Hepatocyte (in vitro differentiated cells): ENCODE measurements around the gene MBD5. TPM values are rescaled to one million over a fixed set of nuclear protein-coding genes. Genes with fewer than 3 reads are reported as not detected.

Experiments used
- DNase-seq: peaks from one replicate; pipeline ENCODE4 v3.0.0-alpha.2; 2016; ENCODE audit warnings: low spot score
- H2AFZ ChIP-seq: fragments of 200-600 bp; sonication (generic); 2 replicates; pipeline ENCODE4 v1.6.0; 2016; ENCODE audit warnings: antibody characterized with exemption, mild to moderate bottlenecking
- H3K27ac ChIP-seq: fragments of 200-600 bp; sonication (generic); 2 replicates; pipeline ENCODE4 v1.5.1; 2016; ENCODE audit warnings: mild to moderate bottlenecking
- H3K27me3 ChIP-seq: fragments of 200-600 bp; sonication (generic); 2 replicates; pipeline ENCODE4 v1.6.1; 2016
- H3K36me3 ChIP-seq: fragments of 200-600 bp; sonication (generic); replicated peaks from 2 replicates; pipeline ENCODE4 v1.5.1; 2016; ENCODE audit warnings: low read depth; ENCODE audit not compliant: insufficient read depth
- H3K4me1 ChIP-seq: fragments of 200-600 bp; sonication (generic); 2 replicates; pipeline ENCODE4 v1.5.1; 2016; ENCODE audit warnings: mild to moderate bottlenecking, moderate library complexity; ENCODE audit not compliant: insufficient read depth
- H3K4me2 ChIP-seq: fragments of 200-600 bp; sonication (generic); 2 replicates; pipeline ENCODE4 v1.6.0; 2016
- H3K4me3 ChIP-seq: fragments of 200-600 bp; sonication (generic); 2 replicates; pipeline ENCODE4 v1.5.1; 2016; ENCODE audit warnings: mild to moderate bottlenecking
- H3K79me2 ChIP-seq: fragments of 200-600 bp; sonication (generic); 2 replicates; pipeline ENCODE4 v1.6.0; 2017; ENCODE audit warnings: mild to moderate bottlenecking
- H3K9me2 ChIP-seq: fragments of 200-600 bp; sonication (generic); replicated peaks from 2 replicates; pipeline ENCODE4 v1.6.0; 2017; ENCODE audit warnings: mild to moderate bottlenecking; ENCODE audit not compliant: insufficient read depth
- H3K9me3 ChIP-seq: fragments of 200-600 bp; sonication (generic); 2 replicates; pipeline ENCODE4 v1.5.1; 2016; ENCODE audit warnings: low read depth, mild to moderate bottlenecking
- H4K20me1 ChIP-seq: fragments of 200-600 bp; sonication (generic); 2 replicates; pipeline ENCODE4 v1.6.0; 2016; ENCODE audit warnings: mild to moderate bottlenecking; ENCODE audit not compliant: insufficient read depth, poor library complexity, severe bottlenecking
- EZH2 ChIP-seq: fragments of 200-600 bp; sonication (generic); IDR thresholded peaks from 2 replicates; pipeline ENCODE4 v1.6.1; 2016; ENCODE audit warnings: antibody characterized with exemption, mild to moderate bottlenecking, borderline replicate concordance
- EZH2phosphoT487 ChIP-seq: fragments of 200-600 bp; sonication (generic); IDR thresholded peaks from one replicate; pipeline ENCODE4 v1.6.1; 2018; ENCODE audit warnings: antibody characterized with exemption, mild to moderate bottlenecking, low read depth, moderate library complexity; ENCODE audit not compliant: unreplicated experiment, severe bottlenecking
- WGBS: methylation state at CpG from one replicate; pipeline ENCODE4 v1.1.6; 2016; ENCODE audit warnings: low lambda C conversion rate; ENCODE audit errors: missing lambda C conversion rate; 5-methylcytosine and 5-hydroxymethylcytosine counted together
- polyA plus RNA-seq: library from polyadenylated mRNA; unstranded; fragments of >200 nt; fragmentation: Nextera tagmentation; extraction: Ambion mirVana; gene quantifications from 2 replicates; pipeline ENCODE4 v1.2.1, GENCODE V29; 2016
- total RNA-seq: library from RNA; depleted of rRNA; stranded (reverse); fragments of >200 nt; gene quantifications from 2 replicates; pipeline ENCODE4 v1.2.3, GENCODE V29; 2014
- TF ChIP-seq, protein P1 (sequence below): fragments of 200-600 bp; sonication (generic); IDR thresholded peaks from 2 replicates; pipeline ENCODE4 v1.5.1; 2016; ENCODE audit warnings: antibody characterized with exemption, mild to moderate bottlenecking; ENCODE audit not compliant: poor library complexity

MBD5 gene
- total and polyA plus RNA-seq, 2 experiments from 2014 or later, result 20.9 to 36.2 TPM

DNA sequence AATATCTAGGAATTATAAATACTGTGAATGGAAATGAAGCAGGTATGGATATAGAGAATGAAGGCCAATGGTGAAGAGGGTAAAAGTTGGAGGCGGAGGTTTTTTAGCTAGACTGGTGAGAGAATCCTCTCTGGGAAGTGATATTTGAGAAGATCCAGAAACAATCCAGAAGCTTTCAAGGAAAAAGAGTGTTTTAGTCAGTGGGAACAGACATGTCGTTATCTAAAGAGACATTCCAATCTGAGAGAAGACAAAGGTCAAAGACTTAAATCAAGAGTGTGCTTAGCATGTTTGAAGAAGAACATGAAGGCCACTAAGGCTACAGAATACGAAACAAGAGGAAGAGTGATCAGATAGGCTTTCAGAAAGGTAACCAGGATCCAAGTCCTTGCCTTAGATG is 211.0 kb downstream of the MBD5 start:
- Histone ChIP-seq H3K9me3 (no peaks in the 10 kb centered on the region), H2AFZ (no peak overlapping the region), H3K27ac (no peak overlapping the region), H3K9me2 (no peaks in the 10 kb centered on the region), H3K4me1 (no peaks in the 10 kb centered on the region), H3K27me3 (no peaks in the 10 kb centered on the region), H3K79me2 (no peaks in the 10 kb centered on the region), H3K4me2 (peak overlapping the region; percentile 52), H3K36me3 (no peaks in the 10 kb centered on the region), H4K20me1 (no peaks in the 10 kb centered on the region), H3K4me3 (no peak overlapping the region)
- TF ChIP-seq EZH2phosphoT487 (no peak), EZH2 (no peak)
- TF ChIP-seq, protein P1, sequence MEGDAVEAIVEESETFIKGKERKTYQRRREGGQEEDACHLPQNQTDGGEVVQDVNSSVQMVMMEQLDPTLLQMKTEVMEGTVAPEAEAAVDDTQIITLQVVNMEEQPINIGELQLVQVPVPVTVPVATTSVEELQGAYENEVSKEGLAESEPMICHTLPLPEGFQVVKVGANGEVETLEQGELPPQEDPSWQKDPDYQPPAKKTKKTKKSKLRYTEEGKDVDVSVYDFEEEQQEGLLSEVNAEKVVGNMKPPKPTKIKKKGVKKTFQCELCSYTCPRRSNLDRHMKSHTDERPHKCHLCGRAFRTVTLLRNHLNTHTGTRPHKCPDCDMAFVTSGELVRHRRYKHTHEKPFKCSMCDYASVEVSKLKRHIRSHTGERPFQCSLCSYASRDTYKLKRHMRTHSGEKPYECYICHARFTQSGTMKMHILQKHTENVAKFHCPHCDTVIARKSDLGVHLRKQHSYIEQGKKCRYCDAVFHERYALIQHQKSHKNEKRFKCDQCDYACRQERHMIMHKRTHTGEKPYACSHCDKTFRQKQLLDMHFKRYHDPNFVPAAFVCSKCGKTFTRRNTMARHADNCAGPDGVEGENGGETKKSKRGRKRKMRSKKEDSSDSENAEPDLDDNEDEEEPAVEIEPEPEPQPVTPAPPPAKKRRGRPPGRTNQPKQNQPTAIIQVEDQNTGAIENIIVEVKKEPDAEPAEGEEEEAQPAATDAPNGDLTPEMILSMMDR, result no peak
- 64% methylated on average over 3 of the region's 3 CpGs for WGBS
- no peak for DNase-seq

DNA sequence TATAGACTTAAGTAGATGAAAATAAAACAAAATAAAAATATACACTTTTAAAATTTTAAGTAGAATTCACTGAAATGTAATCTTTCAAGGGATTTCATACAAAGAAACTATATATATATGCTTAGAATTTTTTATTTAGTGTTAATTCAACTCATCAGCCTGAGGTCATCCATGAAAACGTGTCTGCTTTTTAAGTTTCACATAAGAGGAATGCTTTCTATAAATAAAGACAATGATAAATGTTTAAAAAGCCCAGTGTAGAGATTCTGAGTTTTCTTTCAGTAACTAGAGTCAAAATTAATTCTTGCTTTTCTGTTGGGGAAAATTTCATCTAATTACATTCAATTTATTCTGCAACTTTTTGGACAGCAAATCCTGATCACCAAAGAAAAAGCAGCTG is 213.3 kb downstream of the MBD5 start:
- WGBS, result 53% methylated on average over 1 of the region's 1 CpG
- Histone ChIP-seq H4K20me1 (no peaks in the 10 kb centered on the region), H3K9me3 (no peaks in the 10 kb centered on the region), H3K4me2 (no peak overlapping the region), H3K27ac (no peak overlapping the region), H3K9me2 (no peaks in the 10 kb centered on the region), H3K36me3 (no peaks in the 10 kb centered on the region), H3K27me3 (no peaks in the 10 kb centered on the region), H3K4me3 (no peak overlapping the region), H3K4me1 (no peaks in the 10 kb centered on the region), H3K79me2 (no peaks in the 10 kb centered on the region), H2AFZ (no peak overlapping the region)
- DNase-seq, result no peak
- TF ChIP-seq EZH2 (no peak), EZH2phosphoT487 (no peak)
- TF ChIP-seq, protein P1, result no peak

DNA sequence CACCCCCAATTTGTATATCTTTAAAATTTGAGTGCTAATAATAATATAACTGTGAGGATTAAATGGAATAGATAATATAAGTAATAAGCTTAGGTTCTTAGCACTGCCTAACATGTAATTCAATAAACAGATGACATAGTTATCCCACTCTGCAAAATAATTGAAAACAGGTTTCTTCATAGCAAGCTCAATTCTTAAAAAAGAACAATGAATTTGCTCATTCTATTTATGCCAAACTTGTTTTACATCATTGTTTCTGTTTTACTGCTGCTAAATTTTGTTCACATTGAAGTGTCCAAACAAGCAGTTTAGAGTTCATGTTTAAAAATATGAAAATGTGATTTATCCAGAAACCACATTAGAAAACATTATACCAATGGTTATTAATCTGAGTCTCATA is 217.0 kb downstream of the MBD5 start:
- DNase-seq, result no peak
- Histone ChIP-seq H3K4me3 (no peak overlapping the region), H3K9me3 (no peaks in the 10 kb centered on the region), H3K27ac (no peak overlapping the region), H3K79me2 (no peaks in the 10 kb centered on the region), H3K4me1 (no peaks in the 10 kb centered on the region), H2AFZ (no peak overlapping the region), H3K4me2 (no peak overlapping the region), H3K36me3 (no peaks in the 10 kb centered on the region), H4K20me1 (no peaks in the 10 kb centered on the region), H3K27me3 (no peaks in the 10 kb centered on the region), H3K9me2 (no peaks in the 10 kb centered on the region)
- TF ChIP-seq, protein P1, result no peak
- TF ChIP-seq EZH2phosphoT487, result no peak
- no peak for TF ChIP-seq EZH2

DNA sequence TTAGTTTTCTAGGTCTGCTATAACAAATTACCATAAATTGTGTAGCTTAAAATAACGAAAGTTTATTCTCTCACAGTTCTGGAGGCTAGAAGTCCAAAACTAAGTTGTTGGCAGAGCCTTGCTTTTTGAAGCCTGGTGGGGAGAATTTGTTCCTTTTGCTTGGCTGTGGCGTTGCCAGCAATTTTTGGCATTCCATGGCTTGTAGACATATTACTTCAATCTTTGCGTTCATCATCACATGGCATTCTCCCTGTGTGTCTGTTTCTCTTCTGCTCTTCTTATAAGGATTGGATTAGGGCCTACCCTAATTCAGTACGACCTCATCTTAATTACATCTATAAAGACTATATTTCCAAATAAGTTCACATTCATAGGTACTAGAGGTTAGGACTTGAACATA is 217.7 kb downstream of the MBD5 start:
- Histone ChIP-seq H3K27me3 (no peaks in the 10 kb centered on the region), H3K9me3 (no peaks in the 10 kb centered on the region), H3K4me1 (no peaks in the 10 kb centered on the region), H3K36me3 (no peaks in the 10 kb centered on the region), H3K27ac (no peak overlapping the region), H3K79me2 (no peaks in the 10 kb centered on the region), H3K4me2 (no peak overlapping the region), H4K20me1 (no peaks in the 10 kb centered on the region), H2AFZ (no peak overlapping the region), H3K9me2 (no peaks in the 10 kb centered on the region), H3K4me3 (no peak overlapping the region)
- no peak for DNase-seq
- TF ChIP-seq, protein P1, result no peak
- TF ChIP-seq EZH2 (no peak), EZH2phosphoT487 (no peak)
- 96% methylated on average over 4 of the region's 4 CpGs for WGBS
